HG03439 (cell line): ENCODE data around the gene PC.
A peak's percentile ranks its signal among the peaks of the same experiment; 100 is the strongest.
"Not testable (repeated sequence)": the region's sequence is repeated elsewhere in the genome, so short reads cannot be mapped to it uniquely, and the experiment has no call there.

Source experiments
- ATAC-seq: cut with Tn5 transposase; IDR thresholded peaks from one replicate; pipeline ENCODE4 v1.9.1; 2021; ENCODE audit warnings: mild to moderate bottlenecking, moderate library complexity; ENCODE audit not compliant: unreplicated experiment

PC gene

GRCh38 chr11:66958232-66958955 lies at the start of gene PC:
TSS of gene PC (minus strand) at chr11:66958383. CDS start at chr11:66872159, 86,224 bp downstream.
- peak; percentile 95 for ATAC-seq

GRCh38 chr11:67007126-67007525 lies 48.9 kb upstream of the PC start:
- ATAC-seq = no peak

DNA sequence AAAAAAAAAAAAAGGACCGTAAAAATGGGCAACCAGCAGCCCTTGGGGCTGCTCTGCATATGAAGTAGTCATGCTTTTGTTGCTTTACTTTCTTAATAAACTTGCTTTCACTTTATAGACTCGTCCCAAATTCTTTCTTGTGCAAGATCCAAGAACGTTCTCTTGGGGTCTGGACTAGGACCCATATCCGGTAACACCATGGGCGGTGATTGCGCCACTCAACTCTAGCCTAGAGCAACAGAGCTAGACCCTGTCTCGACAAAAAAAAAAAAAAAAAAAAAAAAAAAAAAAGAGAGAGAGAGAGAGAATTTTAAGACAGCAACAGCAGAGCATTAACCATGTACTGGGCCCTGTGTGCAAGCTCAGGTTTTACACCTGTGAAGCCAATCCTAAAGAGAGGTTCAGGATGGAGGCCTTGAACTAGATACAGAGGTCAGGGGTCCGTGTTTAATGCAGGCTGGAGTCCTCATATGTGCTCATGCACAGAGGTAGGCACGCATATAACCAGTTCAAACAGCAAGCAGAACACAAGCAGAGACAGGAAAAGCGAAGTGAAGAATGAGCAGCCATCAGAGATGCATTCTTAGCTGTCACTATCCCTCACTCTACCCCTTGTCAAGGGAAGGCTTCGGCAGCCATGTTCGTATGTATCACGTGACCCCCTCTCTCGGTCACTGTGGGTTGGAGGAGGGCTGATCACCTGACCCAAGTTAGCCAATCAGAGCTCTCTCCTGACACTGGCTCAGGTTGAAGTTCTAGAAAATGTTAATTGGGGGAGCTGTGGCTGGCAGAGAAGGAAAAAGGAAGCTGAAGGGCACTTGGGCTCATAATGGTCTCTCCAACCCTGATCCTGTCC lies 48.1 kb upstream of the PC start:
- no peak for ATAC-seq

DNA sequence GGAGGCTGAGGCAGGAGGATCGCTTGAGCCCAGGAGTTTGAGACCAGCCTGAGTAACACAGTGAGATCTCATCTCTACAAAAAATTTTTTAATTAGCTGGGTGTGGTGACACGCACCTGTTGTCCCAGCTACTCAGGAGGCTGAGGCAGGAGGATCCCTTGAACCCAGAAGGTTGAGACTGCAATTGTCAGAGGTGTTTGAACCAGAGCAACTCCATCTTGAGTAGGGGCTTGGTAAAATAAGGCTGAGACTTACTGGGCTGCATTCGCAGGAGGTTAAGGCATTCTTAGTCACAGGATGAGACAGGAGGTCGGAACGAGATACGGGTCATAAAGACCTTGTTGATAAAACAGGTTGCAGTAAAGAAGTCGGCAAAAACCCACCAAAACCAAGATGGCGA lies 47.0 kb upstream of the PC start:
- ATAC-seq = not testable (repeated sequence)

GRCh38 chr11:67002921-67003411 lies 44.8 kb upstream of the PC start:
- no peak for ATAC-seq

GRCh38 chr11:67002297-67002913 lies 44.2 kb upstream of the PC start:
- ATAC-seq = no peak

DNA sequence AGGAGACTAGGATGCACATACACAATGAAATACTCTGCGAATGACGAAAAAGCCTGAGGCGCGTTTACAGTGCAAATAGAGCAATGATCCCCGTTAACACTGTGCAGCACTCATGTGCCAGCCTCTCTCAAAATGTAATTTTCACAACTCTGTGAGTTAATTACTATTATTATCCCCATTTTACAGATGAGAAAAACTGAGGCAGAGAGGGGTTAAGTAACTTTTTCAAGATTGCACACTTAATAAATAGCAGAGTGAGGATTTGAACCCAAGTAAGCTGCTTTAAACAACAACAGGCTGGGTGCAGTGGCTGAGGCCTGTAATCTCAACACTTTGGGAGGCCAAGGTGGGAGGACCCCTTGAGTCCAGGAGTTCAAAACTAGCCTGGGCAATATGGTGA lies 43.1 kb upstream of the PC start:
- no peak for ATAC-seq

DNA sequence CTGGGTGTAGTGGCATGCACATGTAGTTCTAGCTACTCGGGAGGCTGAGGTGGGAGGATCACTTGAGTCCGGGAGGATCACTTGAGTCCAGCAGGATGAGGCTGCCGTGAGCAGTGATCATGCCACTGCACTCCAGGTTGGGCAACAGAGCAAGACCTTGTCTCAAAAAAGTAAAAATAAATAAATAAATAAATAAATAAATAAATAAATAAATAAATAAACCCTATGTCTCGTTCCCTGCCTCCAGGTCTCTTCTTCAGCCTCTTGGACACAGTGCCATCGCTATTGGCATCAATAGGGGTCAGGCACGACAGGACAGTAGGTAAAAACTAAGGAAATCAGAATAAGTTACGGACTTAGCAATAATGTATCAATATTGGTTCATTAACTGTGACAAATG lies 41.4 kb upstream of the PC start:
- ATAC-seq = no peak

DNA sequence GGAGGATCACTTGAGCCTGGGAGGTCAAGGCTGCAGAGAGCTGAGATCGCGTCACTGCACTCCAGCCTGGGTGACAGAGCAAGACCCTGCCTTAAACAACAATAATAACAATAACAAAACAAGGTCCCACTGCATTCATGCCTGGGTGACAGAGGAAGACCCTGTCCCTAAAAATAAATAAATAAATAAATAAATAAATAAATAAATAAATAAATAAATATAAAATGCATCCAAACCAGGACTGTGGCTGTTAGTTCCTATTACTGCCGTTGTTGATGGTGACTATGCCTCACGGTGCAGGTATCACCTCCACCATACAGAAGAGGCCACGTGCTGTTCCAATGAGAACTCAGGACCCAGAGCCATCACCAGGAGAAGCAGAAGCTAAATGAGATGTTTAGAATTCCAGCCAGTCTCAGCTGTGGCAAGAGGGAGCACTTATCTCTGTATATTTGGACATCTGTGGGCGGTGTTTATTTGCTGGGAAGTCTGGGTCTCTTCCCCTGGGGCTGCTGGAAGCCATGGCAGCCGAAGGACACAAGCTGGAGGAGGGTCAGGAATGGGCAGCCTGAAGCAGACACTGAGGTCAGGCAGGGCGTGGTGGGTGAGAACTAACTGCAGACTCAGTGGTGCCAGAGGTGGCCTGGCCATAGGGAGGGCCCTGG lies 38.6 kb upstream of the PC start:
- no peak for ATAC-seq

- ATAC-seq = no peak
Measured at GRCh38 chr11:66992041-66992440, 33.9 kb upstream of the PC start.

GRCh38 chr11:66989360-66989759 lies 31.2 kb upstream of the PC start:
- not testable (repeated sequence) for ATAC-seq

DNA sequence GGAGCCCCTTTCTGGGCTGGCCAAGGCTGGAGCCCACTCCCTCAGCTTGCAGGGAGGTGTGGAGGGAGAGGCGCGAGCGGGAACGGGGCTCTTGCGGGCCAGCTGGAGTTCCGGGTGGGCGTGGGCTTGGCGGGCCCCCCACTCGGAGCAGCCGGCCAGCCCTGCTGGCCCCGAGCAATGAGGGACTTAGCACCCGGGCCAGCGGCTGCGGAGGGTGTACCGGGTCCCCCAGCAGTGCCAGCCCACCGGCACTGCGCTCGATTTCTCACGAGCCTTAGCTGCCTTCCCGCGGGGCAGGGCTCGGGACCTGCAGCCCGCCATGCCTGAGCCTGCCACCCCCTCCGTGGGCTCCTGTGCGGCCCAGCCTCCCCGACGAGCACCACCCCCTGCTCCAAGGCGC lies 30.6 kb upstream of the PC start:
- ATAC-seq = not testable (repeated sequence)

DNA sequence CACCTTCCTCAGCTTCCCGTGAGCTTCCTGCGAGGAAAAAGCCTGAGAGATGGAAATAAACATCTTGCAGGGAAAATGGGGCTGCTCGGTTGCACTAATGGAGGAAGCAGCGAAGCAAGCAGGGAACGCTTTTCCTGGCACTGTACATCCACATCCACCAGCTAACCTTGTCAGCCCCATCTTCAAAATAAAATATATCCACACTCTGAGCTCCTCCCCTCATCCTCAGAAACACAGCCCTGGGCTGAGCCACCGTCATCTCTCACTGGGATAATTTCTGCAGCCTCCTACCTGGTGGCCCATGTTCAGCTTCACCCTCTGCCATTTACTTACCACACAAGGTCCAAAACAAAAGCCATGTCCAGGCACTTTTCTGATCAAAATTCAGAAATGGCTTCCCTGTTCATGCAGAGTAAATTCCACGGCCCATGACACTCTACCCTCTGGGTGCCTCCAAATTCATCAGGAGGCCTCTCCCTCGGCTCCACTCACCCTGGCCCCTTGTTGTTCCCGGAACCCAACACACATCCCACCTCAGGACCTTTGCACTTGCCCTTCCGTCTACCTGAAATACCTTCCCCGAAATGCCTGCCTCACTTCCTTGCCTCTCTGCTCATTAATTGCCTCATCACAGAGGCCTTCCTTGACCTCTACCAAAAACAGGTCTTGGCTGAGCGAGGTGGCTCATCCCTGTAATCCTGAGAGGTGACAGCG lies 29.9 kb upstream of the PC start:
- no peak for ATAC-seq

GRCh38 chr11:66987158-66987620 lies 29.0 kb upstream of the PC start:
- no peak for ATAC-seq

DNA sequence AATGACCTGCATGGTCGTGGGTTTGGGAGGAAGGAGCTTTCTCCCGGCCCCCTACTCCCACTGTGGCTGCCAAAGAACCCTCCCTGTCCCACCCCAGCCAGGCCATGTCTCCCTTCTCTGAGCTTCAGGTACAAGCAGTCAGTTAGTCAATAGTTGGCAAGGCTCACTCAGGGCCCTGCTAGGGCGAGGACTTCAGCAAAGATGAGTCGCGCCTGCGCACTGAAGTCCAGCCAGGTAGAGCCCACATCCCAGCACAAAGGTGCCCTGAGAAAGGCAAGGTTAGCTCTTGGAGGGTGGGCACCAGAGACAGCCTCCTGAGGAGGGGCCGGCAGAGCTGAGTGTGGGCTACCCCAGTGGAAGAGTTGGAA lies 28.0 kb upstream of the PC start:
- no peak for ATAC-seq

- no peak for ATAC-seq
Measured at GRCh38 chr11:66985508-66986177, 27.5 kb upstream of the PC start.

GRCh38 chr11:66983275-66983924 lies 25.2 kb upstream of the PC start:
- no peak for ATAC-seq

DNA sequence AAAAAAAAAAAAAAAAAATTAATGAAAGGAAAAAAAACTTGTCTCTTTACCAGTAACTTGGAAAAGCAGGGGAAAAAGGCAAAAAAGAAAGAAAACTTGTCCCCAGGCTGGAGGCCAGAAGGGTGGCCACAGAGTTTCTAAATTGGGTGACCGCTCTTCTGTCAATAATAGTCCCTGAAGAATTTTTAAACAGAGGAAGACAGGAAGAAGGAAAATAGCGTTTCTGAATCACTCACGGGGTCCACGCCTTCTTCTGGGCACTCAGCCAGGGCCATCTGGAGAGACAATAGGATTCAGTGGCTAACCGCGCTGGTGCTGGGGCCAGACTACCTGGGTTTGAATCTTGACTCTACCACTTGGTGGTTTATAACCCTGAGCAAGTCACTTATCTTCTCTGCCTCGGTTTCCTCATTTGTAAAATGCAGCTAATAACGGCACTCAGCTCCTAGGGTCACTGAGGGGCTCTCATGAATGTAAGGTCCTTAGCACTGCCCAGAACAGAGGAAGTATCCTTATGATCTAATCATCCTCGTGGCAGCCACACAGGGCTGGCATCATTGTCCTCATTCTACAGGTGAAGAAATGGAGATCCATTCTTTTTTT lies 23.9 kb upstream of the PC start:
- no peak for ATAC-seq
